SJCRH30 (cell line): ENCODE measurements around the gene ZNF747. TPM values are rescaled to one million over a fixed set of nuclear protein-coding genes. Genes with fewer than 3 reads are reported as not detected.

Experiments used
- DNase-seq, 2 experiments: peaks; one replicate each; pipeline ENCODE4 v3.0.0-alpha.2; 2015 to 2020
- H3K27ac ChIP-seq: fragments of 250-450 bp; sonication (Bioruptor Pico); 2 replicates; pipeline ENCODE4 v1.5.1; 2020; ENCODE audit warnings: mild to moderate bottlenecking, moderate library complexity
- H3K27me3 ChIP-seq: fragments of 250-450 bp; sonication (Bioruptor Pico); 2 replicates; pipeline ENCODE4 v1.5.1; 2020; ENCODE audit warnings: mild to moderate bottlenecking, moderate library complexity
- H3K36me3 ChIP-seq: fragments of 250-450 bp; sonication (Bioruptor Pico); 2 replicates; pipeline ENCODE4 v1.5.1; 2020; ENCODE audit warnings: mild to moderate bottlenecking, moderate library complexity
- H3K4me1 ChIP-seq: fragments of 250-450 bp; sonication (Bioruptor Pico); 2 replicates; pipeline ENCODE4 v1.5.1; 2020; ENCODE audit warnings: mild to moderate bottlenecking, moderate library complexity
- H3K4me3 ChIP-seq: fragments of 250-450 bp; sonication (Bioruptor Pico); 2 replicates; pipeline ENCODE4 v1.5.1; 2020; ENCODE audit warnings: mild to moderate bottlenecking, moderate library complexity
- H3K9me3 ChIP-seq: fragments of 250-450 bp; sonication (Bioruptor Pico); replicated peaks from 2 replicates; pipeline ENCODE4 v1.5.1; 2020; ENCODE audit warnings: mild to moderate bottlenecking, moderate library complexity
- total RNA-seq: library from RNA; depleted of rRNA; stranded (reverse); fragments of >200 nt; shearing (Covaris generic); gene quantifications from 2 replicates; pipeline ENCODE4 v1.2.3, GENCODE V29; 2014

ZNF747 gene
- total RNA-seq, 1 experiment from 2014 or later: 12.0 TPM

DNA sequence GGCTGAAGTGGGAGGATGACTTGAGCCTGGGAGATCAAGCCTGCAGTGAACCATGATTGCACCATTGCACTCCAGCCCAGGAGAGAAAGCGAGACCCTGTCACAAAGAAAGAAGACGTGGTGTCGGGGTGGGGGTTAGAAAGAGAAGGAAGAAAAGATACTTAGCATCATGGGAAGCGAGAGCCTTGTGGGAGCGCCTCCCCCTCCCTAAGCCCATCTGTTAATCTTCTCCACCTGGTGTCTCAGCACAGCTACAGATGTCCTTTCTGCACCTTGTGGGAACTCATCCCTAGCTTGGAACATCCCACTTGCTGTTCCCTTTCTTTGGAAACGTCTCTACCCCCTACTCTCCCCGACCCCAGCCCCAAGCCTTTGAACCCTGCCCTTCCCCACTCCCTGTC is 30.9 kb upstream of the ZNF747 start:
- Histone ChIP-seq H3K36me3 (no peaks in the 10 kb centered on the region), H3K27me3 (no peaks in the 10 kb centered on the region), H3K4me1 (peaks cover 3% of the 10 kb centered on the region; the same call in 1 of the 2 replicates), H3K9me3 (no peaks in the 10 kb centered on the region), H3K27ac (no peak overlapping the region), H3K4me3 (no peak overlapping the region)
- DNase-seq: no peak

DNA sequence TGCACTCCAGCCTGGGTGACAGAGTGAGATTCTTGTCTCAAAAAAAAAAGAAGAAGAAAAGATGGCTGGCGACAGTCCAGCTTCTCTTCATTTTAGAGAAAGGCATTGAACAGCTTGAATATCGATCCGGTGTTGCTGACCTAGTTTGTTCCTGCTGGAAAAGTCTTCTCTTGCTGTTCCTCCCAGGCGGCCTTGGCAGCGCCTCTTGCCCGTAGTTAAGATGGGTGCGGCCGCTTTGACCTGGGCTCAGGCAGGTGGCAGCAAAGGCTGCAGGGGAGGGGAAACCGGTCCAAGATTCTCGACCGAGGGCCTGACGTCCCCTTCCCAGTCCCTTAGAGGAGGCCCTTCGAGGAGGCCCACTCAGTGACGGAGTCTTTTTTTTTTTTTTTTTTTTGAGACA is 27.4 kb upstream of the ZNF747 start:
- no peaks in the 10 kb centered on the region for H3K9me3 ChIP-seq
- H3K36me3 ChIP-seq: no peaks in the 10 kb centered on the region
- H3K4me3 ChIP-seq: no peak overlapping the region
- no peaks in the 10 kb centered on the region for H3K4me1 ChIP-seq
- DNase-seq: no peak
- H3K27me3 ChIP-seq: no peaks in the 10 kb centered on the region
- no peak overlapping the region for H3K27ac ChIP-seq

DNA sequence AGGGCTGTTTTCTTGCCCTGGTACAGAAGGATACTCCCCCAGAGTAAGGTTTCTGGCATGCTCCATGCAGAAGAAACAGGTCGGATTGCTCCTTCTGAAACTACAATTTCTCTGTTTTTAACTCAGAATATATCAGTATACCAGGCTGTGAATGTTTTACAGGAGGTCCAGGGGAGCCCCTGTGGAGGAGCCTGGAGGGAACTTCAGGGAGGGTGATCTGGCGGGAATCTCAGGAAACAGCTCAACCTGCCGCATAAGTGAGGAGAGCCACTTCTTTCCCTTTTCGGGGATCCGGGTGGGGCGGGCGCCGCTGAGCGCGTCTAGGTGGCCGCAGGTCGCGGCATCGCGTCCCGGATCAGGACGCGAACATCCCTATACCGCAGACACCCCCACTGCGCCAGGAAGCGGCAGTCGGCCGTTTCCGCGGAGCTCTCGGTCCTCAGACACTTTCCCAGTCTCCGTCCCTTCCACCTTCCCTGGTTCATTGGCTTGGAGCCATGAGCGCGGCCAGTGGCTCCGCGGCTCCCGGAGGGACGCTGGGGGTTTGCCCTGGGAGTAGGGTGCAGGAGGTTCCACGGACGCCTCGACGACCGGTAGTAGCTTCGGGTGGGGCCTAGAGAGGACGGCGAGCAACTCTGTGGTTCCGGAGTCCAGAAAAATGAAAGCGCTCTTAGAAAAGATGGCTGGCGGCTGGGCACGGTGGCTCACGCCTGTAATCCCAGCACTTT is 26.6 kb upstream of the ZNF747 start:
- no peak overlapping the region for H3K4me3 ChIP-seq
- no peak for DNase-seq
- no peaks in the 10 kb centered on the region for H3K36me3 ChIP-seq
- H3K9me3 ChIP-seq: no peaks in the 10 kb centered on the region
- H3K27me3 ChIP-seq: no peaks in the 10 kb centered on the region
- H3K4me1 ChIP-seq: no peaks in the 10 kb centered on the region
- H3K27ac ChIP-seq: no peak overlapping the region

DNA sequence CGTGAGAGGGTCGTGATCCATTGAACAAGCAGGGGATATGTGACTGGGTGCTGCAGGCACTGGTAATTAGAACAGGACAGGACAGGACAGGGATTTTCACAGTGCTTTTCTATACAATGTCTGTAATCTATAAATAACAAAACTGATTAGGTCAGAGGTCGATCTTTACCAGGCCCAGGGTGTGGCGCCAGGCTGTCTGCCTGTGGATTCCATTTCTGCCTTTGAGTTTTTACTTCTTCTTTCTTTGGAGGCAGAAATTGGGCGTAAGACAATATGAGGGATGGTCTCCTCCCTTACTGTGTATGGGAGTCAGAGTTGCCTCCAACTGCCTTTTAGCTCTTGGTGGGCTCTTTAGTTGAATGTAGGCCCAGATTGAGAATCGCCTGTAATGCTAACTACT is 25.0 kb upstream of the ZNF747 start:
- Histone ChIP-seq H3K27ac (no peak overlapping the region), H3K36me3 (peaks cover 2% of the 10 kb centered on the region; the same call in 1 of the 2 replicates), H3K27me3 (no peaks in the 10 kb centered on the region), H3K4me3 (no peak overlapping the region), H3K9me3 (no peaks in the 10 kb centered on the region), H3K4me1 (no peaks in the 10 kb centered on the region)
- DNase-seq: no peak

DNA sequence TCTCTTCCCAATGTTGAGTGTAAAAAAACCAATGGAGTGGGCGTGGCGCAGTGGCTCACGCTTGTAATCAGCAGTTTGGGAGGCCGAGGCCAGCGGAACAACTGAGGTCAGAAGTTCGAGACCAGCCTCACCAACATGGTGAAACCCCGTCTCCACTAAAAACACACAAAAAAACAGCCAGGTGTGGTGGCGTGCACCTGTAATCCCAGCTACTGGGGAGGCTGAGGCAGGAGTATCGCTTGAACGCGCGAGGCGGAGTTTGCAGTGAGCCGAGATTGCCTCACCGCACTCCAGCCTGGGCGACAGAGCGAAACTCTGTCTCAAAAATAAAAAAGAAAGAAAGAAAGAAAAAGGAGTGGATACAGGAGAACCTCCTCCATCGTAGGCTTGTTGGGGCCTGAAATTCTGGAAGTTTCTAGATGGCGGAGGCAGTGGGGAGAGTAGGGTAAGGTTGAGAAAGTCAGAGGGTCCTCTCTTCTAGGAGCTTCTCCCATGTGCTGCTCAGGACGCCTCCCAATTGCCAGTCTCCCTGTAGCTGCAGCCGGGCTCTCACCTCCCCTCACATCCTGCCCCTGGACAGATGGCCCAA is 24.2 kb upstream of the ZNF747 start:
- Histone ChIP-seq H3K4me3 (peak overlapping the region; percentile 82), H3K4me1 (no peaks in the 10 kb centered on the region), H3K27me3 (no peaks in the 10 kb centered on the region), H3K9me3 (no peaks in the 10 kb centered on the region), H3K27ac (peak overlapping the region; percentile 63), H3K36me3 (peaks cover 5% of the 10 kb centered on the region; the same call in 1 of the 2 replicates)
- DNase-seq: no peak

DNA sequence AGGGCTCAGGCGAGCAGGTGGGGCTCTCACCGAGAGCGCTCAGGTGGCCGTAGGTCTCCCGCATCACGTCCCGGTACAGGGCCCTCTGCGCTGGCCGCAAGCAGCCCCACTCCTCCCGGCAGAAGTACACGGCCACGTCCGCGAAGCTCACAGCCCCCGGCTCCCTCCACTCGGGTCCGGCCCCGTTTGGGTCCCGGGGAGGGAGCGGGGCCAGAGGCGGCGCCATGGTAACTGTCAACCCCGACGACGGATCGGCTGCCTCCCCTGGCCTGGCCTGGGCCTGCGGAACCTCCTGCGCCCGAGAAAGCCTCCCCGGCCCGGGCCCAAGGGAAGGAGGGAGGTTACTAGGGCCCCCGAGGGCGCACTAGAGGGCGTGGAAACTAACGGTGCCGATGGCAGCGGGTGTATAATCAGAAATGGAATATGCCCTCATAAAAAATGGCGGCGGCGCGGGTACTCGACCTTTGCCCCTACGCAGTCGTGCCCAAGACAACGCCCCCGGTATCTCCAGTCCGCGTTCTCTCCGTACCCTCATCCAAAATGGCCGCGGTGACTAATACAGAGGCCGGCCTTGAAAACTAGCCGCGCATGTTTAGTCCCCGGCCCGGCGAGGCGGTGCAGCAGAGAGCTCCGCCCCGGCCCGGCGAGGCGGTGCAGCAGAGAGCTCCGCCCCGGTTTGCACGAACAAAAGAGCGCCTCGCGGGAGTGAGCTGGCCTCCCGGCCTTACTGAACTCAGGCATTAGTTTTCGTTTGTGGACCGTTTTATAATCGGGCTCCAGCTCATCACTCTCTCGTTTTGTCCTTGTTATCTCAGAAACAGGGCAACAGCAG is 23.5 kb upstream of the ZNF747 start, which contains the start of gene ZNF764:
TSS of gene ZNF764 (minus strand) at position 418 of the 832 bp plus-strand sequence. CDS start at position 226, 192 bp downstream.
- Histone ChIP-seq H3K36me3 (peaks cover 7% of the 10 kb centered on the region; the same call in 1 of the 2 replicates), H3K4me3 (peak within 1 kb of the TSS; percentile 82), H3K27ac (peak within 1 kb of the TSS; percentile 63), H3K4me1 (no peaks in the 10 kb centered on the region), H3K27me3 (no peaks in the 10 kb centered on the region), H3K9me3 (no peaks in the 10 kb centered on the region)
- DNase-seq: peak; percentile 98 to 99

DNA sequence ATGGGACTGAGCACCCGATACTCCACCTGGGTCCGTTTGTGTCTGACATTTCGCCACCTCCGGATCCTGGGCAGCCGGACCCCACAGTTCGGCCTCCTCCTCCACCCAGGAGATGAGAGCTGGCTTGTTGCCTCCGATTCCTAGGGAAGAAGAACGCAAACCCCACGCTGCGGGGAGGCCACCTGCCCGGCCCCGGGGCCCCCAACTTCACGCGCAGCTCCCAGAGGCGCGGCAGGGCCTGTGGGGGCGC is 23.0 kb upstream of the ZNF747 start:
- H3K27me3 ChIP-seq: no peaks in the 10 kb centered on the region
- peak overlapping the region; percentile 82 for H3K4me3 ChIP-seq
- peaks cover 10% of the 10 kb centered on the region for H3K36me3 ChIP-seq
- peak in 1 of 2 experiments; percentile 23 for DNase-seq
- H3K4me1 ChIP-seq: no peaks in the 10 kb centered on the region
- H3K9me3 ChIP-seq: no peaks in the 10 kb centered on the region
- peak overlapping the region; percentile 63 for H3K27ac ChIP-seq

DNA sequence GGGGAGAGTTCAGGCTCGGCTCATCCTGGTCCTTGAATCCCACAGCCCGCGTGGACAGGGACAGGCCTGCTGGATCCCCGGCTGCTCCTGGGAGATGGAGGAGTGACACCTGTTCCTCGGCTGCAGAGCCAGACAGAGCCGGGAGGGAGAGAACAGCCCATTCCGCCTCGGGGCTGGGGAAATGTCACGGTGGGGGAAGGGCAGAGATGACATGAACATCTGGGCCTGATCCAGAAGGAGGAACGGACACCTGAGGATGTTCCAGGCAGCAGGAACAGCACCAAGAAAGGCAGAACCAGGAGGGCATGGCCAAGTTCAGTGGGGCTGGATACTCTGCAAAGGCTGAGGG is 21.4 kb upstream of the ZNF747 start:
- Histone ChIP-seq H3K4me3 (no peak overlapping the region), H3K9me3 (no peaks in the 10 kb centered on the region), H3K36me3 (peaks cover 10% of the 10 kb centered on the region), H3K27ac (no peak overlapping the region), H3K27me3 (no peaks in the 10 kb centered on the region), H3K4me1 (no peaks in the 10 kb centered on the region)
- DNase-seq: peak in 1 of 2 experiments; percentile 17

DNA sequence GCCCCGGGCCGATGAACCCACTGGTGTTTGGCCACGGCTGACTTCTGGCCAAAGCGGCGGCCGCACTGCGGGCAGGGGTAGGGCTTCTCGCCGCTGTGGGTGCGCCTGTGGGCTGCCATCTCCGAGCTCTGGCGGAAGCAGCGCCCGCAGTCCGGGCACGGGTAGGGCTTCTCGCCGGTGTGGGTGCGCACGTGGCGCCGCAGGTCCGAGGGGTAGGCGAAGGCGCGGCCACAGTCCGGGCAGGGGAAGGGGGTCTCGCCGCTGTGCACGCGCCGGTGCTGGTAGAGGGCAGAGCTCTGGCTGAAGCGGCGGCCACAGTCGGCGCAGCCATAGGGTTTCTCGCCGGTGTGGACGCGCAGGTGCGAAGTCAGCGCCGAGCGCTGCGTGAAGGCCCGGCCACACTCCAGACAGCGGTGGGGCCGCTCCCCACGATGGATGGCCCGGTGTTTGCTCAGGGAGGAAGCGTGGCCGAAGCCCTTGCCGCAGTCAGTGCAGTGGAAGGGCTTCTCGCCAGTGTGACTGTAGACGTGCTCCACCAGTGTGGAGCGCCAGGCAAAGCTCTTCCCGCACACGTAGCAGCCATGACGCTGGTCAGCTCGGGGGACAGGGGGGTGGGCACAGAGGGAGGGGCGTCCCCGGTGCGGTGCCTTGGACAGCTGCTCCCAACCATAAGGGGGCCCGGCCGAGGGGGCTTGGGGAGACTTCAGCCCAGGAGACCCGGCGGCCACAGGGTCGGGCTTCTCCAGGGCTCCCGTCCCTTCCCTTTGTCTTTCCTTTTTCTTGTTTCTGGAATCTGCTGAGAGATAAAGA is 20.9 kb upstream of the ZNF747 start:
- no peak overlapping the region for H3K4me3 ChIP-seq
- H3K27ac ChIP-seq: no peak overlapping the region
- H3K36me3 ChIP-seq: peaks cover 10% of the 10 kb centered on the region
- no peaks in the 10 kb centered on the region for H3K4me1 ChIP-seq
- H3K27me3 ChIP-seq: no peaks in the 10 kb centered on the region
- DNase-seq: no peak
- no peaks in the 10 kb centered on the region for H3K9me3 ChIP-seq

DNA sequence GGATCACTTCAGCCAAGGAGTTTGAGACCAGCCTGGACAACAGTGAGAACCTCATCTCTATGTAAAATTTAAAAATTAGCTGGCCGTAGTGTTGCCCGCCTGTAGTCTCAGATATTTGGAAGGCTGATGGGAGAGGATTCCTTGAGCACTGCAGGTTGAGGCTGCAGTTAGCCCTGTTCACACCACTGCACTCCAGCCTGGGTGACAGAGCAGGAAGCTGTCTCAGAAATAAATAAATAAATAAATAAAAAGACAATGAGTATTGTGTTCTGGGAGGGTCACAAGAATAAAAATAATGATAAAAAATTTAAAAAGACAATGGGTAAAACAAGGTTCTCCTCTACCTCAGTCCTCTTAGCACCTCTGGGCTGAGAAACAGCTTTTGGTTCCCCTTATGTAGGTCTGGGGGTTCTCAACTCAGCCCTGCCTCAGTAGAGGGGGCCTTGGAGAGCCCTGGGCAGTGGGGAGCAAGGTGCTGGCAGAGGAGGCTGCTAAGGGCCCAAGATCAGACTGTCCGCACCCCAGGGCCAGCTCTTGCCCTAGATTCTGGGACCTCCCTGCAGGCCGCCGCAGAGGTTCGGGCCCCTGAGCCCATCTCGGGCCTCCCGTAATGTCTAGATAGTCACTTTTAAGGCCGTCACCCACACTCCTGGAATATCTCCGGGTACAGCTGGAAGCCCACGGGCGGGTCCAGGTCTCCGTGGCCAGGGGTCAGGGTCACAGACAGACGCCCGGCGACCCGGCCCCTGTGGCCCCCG is 20.1 kb upstream of the ZNF747 start:
- Histone ChIP-seq H3K4me1 (no peaks in the 10 kb centered on the region), H3K9me3 (no peaks in the 10 kb centered on the region), H3K4me3 (no peak overlapping the region), H3K27ac (no peak overlapping the region), H3K36me3 (peaks cover 10% of the 10 kb centered on the region), H3K27me3 (no peaks in the 10 kb centered on the region)
- no peak for DNase-seq

DNA sequence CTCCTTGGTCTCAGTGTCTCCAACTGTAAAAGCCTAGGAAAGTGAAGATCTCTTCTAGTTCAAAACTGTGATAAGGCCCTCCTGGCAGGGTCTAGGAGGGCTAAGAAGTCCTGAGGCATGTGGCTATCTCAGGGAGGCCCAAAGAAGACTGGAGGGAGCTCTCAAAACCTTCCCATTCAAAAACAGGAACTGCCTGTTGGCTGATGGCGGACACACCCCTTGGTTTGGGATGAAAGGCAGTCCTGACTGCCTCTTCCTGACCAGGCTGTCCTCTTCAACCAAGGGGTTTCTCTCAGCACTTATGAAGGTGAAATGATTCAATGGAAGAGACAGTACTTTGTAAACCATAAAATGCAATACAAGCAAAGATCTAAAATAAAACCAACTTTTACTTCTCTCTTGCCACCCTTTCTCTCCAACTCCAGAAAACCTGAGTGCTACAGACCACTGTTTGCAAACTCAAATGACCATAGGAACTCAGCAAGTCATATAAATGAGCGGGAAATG is 18.8 kb upstream of the ZNF747 start:
- no peak for DNase-seq
- Histone ChIP-seq H3K4me1 (no peaks in the 10 kb centered on the region), H3K27me3 (no peaks in the 10 kb centered on the region), H3K4me3 (no peak overlapping the region), H3K36me3 (peaks cover 10% of the 10 kb centered on the region), H3K27ac (no peak overlapping the region), H3K9me3 (no peaks in the 10 kb centered on the region)

DNA sequence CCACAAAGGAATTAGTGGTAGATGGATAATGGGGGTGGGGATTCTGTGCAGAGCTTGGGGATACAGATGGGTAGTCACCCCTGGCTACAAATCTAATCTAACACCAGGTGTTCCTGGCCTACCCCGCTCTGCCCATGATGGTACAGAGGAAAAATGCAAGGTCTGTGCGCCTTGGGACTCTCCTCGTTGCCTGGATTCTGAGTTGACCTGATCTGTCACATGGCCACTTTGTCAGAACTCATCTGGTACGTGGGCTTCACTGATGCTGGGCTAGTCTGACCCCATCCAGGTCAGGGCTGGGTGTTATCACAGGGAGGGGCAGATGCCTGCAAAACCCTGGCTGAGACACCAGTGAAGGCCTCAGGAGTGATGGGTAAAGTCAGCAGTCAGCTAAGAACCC is 18.3 kb upstream of the ZNF747 start:
- no peak overlapping the region for H3K27ac ChIP-seq
- H3K36me3 ChIP-seq: peaks cover 10% of the 10 kb centered on the region
- H3K4me3 ChIP-seq: no peak overlapping the region
- H3K4me1 ChIP-seq: no peaks in the 10 kb centered on the region
- no peaks in the 10 kb centered on the region for H3K27me3 ChIP-seq
- DNase-seq: no peak
- H3K9me3 ChIP-seq: no peaks in the 10 kb centered on the region

DNA sequence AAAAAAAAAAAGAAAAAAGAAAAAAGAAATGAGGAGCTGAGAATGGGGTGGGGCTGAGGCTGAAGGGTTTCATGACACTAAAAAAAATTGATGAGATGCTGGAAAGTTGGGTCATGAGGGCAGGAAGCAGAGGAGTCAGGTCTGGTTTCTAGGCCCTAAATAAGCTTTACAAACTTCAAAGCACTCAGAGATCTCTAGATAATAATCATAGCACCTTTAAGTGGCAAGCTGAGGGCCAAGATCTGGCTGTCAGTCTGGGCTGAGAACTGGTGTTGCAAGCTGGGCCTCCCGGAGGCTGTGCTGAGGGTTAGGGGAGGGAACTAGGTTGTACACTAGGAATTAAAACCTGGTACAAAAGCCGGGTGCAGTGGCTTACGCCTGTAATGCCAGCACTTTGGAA is 17.1 kb upstream of the ZNF747 start:
- Histone ChIP-seq H3K4me1 (no peaks in the 10 kb centered on the region), H3K36me3 (peaks cover 10% of the 10 kb centered on the region), H3K27ac (no peak overlapping the region), H3K27me3 (no peaks in the 10 kb centered on the region), H3K9me3 (no peaks in the 10 kb centered on the region), H3K4me3 (no peak overlapping the region)
- DNase-seq: no peak
